CD14-positive monocyte (primary cell): ENCODE data around the gene TTC19. TPM values are rescaled to one million over a fixed set of nuclear protein-coding genes. Genes with fewer than 3 reads are reported as not detected.
A peak's percentile ranks its signal among the peaks of the same experiment; 100 is the strongest.

Source experiments
- DNase-seq, 3 donors: peaks; one replicate each; pipeline ENCODE4 v3.0.0-alpha.2; 2011 to 2022
- H2AFZ ChIP-seq: 2 replicates; pipeline ENCODE4 v1.6.0; 2012; ENCODE audit warnings: mild to moderate bottlenecking, low read depth, low read length, inconsistent platforms; ENCODE audit not compliant: insufficient read depth, poor library complexity, severe bottlenecking
- H3K27ac ChIP-seq, 2 donors: 1 replicate in 1 of 2; 2 replicates in 1 of 2; pipeline ENCODE4 v1.5.1; 2012 to 2013; ENCODE audit warnings: low read length in 2 of 2, control low read depth in 1 of 2, inconsistent platforms in 1 of 2, low read depth in 1 of 2, mild to moderate bottlenecking in 1 of 2
- H3K27me3 ChIP-seq, 2 donors: one replicate each; pipeline versions ENCODE4 v1.6.0 to v1.6.1; 2011 to 2013; ENCODE audit warnings: low read length in 2 of 2; ENCODE audit not compliant: control insufficient read depth in 2 of 2, insufficient read depth in 2 of 2
- H3K36me3 ChIP-seq, 2 donors: replicated peaks in 1 of 2; 1 replicate in 1 of 2; 2 replicates in 1 of 2; pipeline versions ENCODE4 v1.5.1 to v1.6.1; 2012 to 2013; ENCODE audit warnings: low read length in 2 of 2, control low read depth in 1 of 2, inconsistent platforms in 1 of 2, mild to moderate bottlenecking in 1 of 2; ENCODE audit not compliant: insufficient read depth in 2 of 2, control insufficient read depth in 1 of 2
- H3K4me1 ChIP-seq, 2 donors: 1 replicate in 1 of 2; 2 replicates in 1 of 2; pipeline versions ENCODE4 v1.5.1 to v1.6.1; 2012 to 2013; ENCODE audit warnings: low read length in 2 of 2, control low read depth in 1 of 2, inconsistent platforms in 1 of 2, mild to moderate bottlenecking in 1 of 2, moderate library complexity in 1 of 2; ENCODE audit not compliant: insufficient read depth in 2 of 2, control insufficient read depth in 1 of 2
- H3K4me2 ChIP-seq: replicated peaks from 2 replicates; pipeline ENCODE3; 2012; ENCODE audit warnings: low read length, moderate library complexity, mild to moderate bottlenecking; ENCODE audit not compliant: poor library complexity, severe bottlenecking; ENCODE audit errors: extremely low read depth
- H3K4me3 ChIP-seq, 3 experiments: fragments of 200-600 bp in 1 of 3; sonication (generic) in 1 of 3; replicated peaks in 1 of 3; 1 replicate in 2 of 3; 2 replicates in 1 of 3; pipeline ENCODE4 v1.5.1; 2011 to 2013; ENCODE audit warnings: low read length in 3 of 3, mild to moderate bottlenecking in 3 of 3, control low read depth in 2 of 3, low read depth in 2 of 3, inconsistent platforms in 1 of 3, moderate library complexity in 1 of 3
- H3K79me2 ChIP-seq: 2 replicates; pipeline ENCODE4 v1.6.0; 2012; ENCODE audit warnings: mild to moderate bottlenecking, control low read depth, inconsistent platforms, low read length, moderate library complexity; ENCODE audit not compliant: insufficient read depth
- H3K9ac ChIP-seq: 2 replicates; pipeline ENCODE4 v1.6.0; 2017; ENCODE audit warnings: low read length, mild to moderate bottlenecking; ENCODE audit not compliant: insufficient read depth, poor library complexity, severe bottlenecking
- H3K9me3 ChIP-seq, 2 donors: replicated peaks in 1 of 2; 1 replicate in 1 of 2; 2 replicates in 1 of 2; pipeline versions ENCODE4 v1.5.1 to v1.6.1; 2012 to 2013; ENCODE audit warnings: low read length in 2 of 2, control low read depth in 1 of 2; ENCODE audit not compliant: control insufficient read depth in 1 of 2, insufficient read depth in 1 of 2
- H4K20me1 ChIP-seq: 2 replicates; pipeline ENCODE4 v1.6.0; 2012; ENCODE audit warnings: mild to moderate bottlenecking, low read length, control low read depth, moderate library complexity; ENCODE audit not compliant: insufficient read depth
- H3K27ac Mint-ChIP-seq, 7 donors: one replicate each; pipeline ENCODE4 v1.8.0; 2020; ENCODE audit warnings: mild to moderate bottlenecking in 7 of 7, mixed read lengths in 7 of 7, moderate library complexity in 6 of 7, inconsistent platforms in 2 of 7
- H3K27me3 Mint-ChIP-seq, 3 donors: one replicate each; pipeline ENCODE4 v1.8.0; 2021 to 2022; ENCODE audit warnings: low read depth in 3 of 3, mild to moderate bottlenecking in 3 of 3, mixed read lengths in 3 of 3, moderate library complexity in 3 of 3, inconsistent platforms in 1 of 3
- H3K36me3 Mint-ChIP-seq, 2 donors: one replicate each; pipeline ENCODE4 v1.8.0; 2020; ENCODE audit warnings: mixed read lengths in 2 of 2, inconsistent platforms in 1 of 2, mild to moderate bottlenecking in 1 of 2
- H3K4me1 Mint-ChIP-seq: one replicate; pipeline ENCODE4 v1.8.0; 2020; ENCODE audit warnings: mild to moderate bottlenecking, mixed read lengths
- H3K4me3 Mint-ChIP-seq, 2 donors: one replicate each; pipeline ENCODE4 v1.8.0; 2020; ENCODE audit warnings: mild to moderate bottlenecking in 2 of 2, mixed read lengths in 2 of 2, moderate library complexity in 1 of 2
- H3K9me3 Mint-ChIP-seq, 7 donors: one replicate each; pipeline ENCODE4 v1.8.0; 2020 to 2022; ENCODE audit warnings: mixed read lengths in 7 of 7, mild to moderate bottlenecking in 6 of 7, moderate library complexity in 6 of 7, inconsistent platforms in 2 of 7
- CTCF ChIP-seq: fragments of 200-600 bp; IDR thresholded peaks from one replicate; pipeline ENCODE4 v1.8.0; 2022; ENCODE audit warnings: antibody characterized with exemption, mild to moderate bottlenecking
- whole genome bisulfite sequencing: methylation state at CpG from one replicate; pipeline ENCODE4 v1.1.5; 2013; ENCODE audit warnings: missing lambda C conversion rate; ENCODE audit not compliant: insufficient coverage; 5-methylcytosine and 5-hydroxymethylcytosine counted together
- intact Hi-C, 2 donors: fragments of 100-400 bp; cut with micrococcal nuclease; formaldehyde crosslinking; loops; one replicate each; pipeline versions ENCODE4 v1.15.0 to v1.15.1; 2023
- polyA plus RNA-seq, 3 donors: library from polyadenylated mRNA; depleted of rRNA in 1 of 3; unstranded in 2 of 3; stranded (reverse) in 1 of 3; fragments of 300-500 nt in 2 of 3; fragments of >200 nt in 1 of 3; fragmentation: Illumina TruSeq in 2 of 3; gene quantifications; 1 replicate in 2 of 3; 2 replicates in 1 of 3; pipeline ENCODE4 v1.2.3, GENCODE V29; 2012 to 2021

The TTC19 gene
- polyA plus RNA-seq, 3 donors, result 7.6 to 22.2 (median 20.6) TPM

- peaks cover 6 to 16% of the 10 kb centered on the region in 2 donors for H3K36me3 ChIP-seq
- Mint-ChIP-seq H3K4me1 (peaks cover 64% of the 10 kb centered on the region), H3K36me3 (peaks cover 11 to 31% of the 10 kb centered on the region in 2 donors), H3K27ac (peak overlapping the region in 6 of 7 donors; percentile 25 to 98 (median 78)), H3K9me3 (peaks cover 0 to 3% (median 0%) of the 10 kb centered on the region in 7 donors), H3K27me3 (peaks cover 0 to 3% (median 2%) of the 10 kb centered on the region in 3 donors), H3K4me3 (no peak overlapping the region)
- peaks cover 45% of the 10 kb centered on the region for H3K79me2 ChIP-seq
- H3K9ac ChIP-seq, result no peak overlapping the region
- no peak overlapping the region for H3K4me2 ChIP-seq
- no peak overlapping the region for H3K4me3 ChIP-seq
- H4K20me1 ChIP-seq, result peaks cover 14% of the 10 kb centered on the region
- no peak for TF ChIP-seq CTCF
- H2AFZ ChIP-seq, result no peak overlapping the region
- DNase-seq, result no peak
- intact Hi-C loops, result loop anchor here (5.0 kb wide), 5 partner anchors 44 to 734 kb away; partner anchors contain the start of gene ADORA2B (in 1 of the 2)
- H3K4me1 ChIP-seq, result peaks cover 69 to 70% of the 10 kb centered on the region in 2 donors
- peak overlapping the region in 1 of 2 donors; percentile 98 for H3K27ac ChIP-seq
- no peaks in the 10 kb centered on the region for H3K9me3 ChIP-seq
- no peaks in the 10 kb centered on the region for H3K27me3 ChIP-seq
- 91% methylated on average over 2 of the region's 6 CpGs for WGBS
Measured at GRCh38 chr17:15996322-15996721, 3.3 kb upstream of the TTC19 start.

GRCh38 chr17:15998031-15998562 is 1.5 kb upstream of the TTC19 start:
- peaks cover 12 to 16% of the 10 kb centered on the region in 2 donors for H3K36me3 ChIP-seq
- intact Hi-C loops, result loop anchor here (2.0 to 5.0 kb wide), 7 partner anchors 46 to 736 kb away; partner anchors contain the start of gene ADORA2B (in 1 of the 2)
- H3K27me3 ChIP-seq, result no peaks in the 10 kb centered on the region
- peak overlapping the region; percentile 91 for H3K4me2 ChIP-seq
- no peak for TF ChIP-seq CTCF
- peak overlapping the region in 1 of 3 experiments; percentile 78 for H3K4me3 ChIP-seq
- WGBS, result 80% methylated on average over 1 of the region's 4 CpGs
- Mint-ChIP-seq H3K4me3 (peak overlapping the region; percentile 88 to 97), H3K4me1 (peaks cover 71% of the 10 kb centered on the region), H3K27ac (peak overlapping the region; percentile 98 to 99 (median 99)), H3K9me3 (peaks cover 0 to 5% (median 0%) of the 10 kb centered on the region in 7 donors), H3K27me3 (peaks cover 0 to 3% (median 2%) of the 10 kb centered on the region in 3 donors), H3K36me3 (peaks cover 25 to 32% of the 10 kb centered on the region in 2 donors)
- H4K20me1 ChIP-seq, result peaks cover 18% of the 10 kb centered on the region
- H3K4me1 ChIP-seq, result peaks cover 71 to 73% of the 10 kb centered on the region in 2 donors
- peak overlapping the region; percentile 76 to 98 for H3K27ac ChIP-seq
- peaks cover 56% of the 10 kb centered on the region for H3K79me2 ChIP-seq
- H2AFZ ChIP-seq, result no peak overlapping the region
- H3K9ac ChIP-seq, result no peak overlapping the region
- peak in 2 of 3 donors; percentile 52 to 61 for DNase-seq
- H3K9me3 ChIP-seq, result no peaks in the 10 kb centered on the region
